GM23338 (cell line): ENCODE measurements around the gene CDH23. TPM values are rescaled to one million over a fixed set of nuclear protein-coding genes. Genes with fewer than 3 reads are reported as not detected.

Experiments used
- ATAC-seq: fragments of 200-7000 bp; cut with Tn5 transposase; 3 replicates; pipeline ENCODE4 v1.9.1; 2020
- DNase-seq: peaks from one replicate; pipeline ENCODE4 v3.0.0-alpha.2; 2015; ENCODE audit warnings: low spot score
- H2AFZ ChIP-seq: fragments of 200-600 bp; sonication (generic); 2 replicates; pipeline ENCODE4 v1.8.0; 2016; ENCODE audit warnings: antibody characterized with exemption, mild to moderate bottlenecking, moderate library complexity
- H3F3A ChIP-seq: fragments of 200-600 bp; sonication (generic); replicated peaks from 2 replicates; pipeline ENCODE4 v1.8.0; 2017; ENCODE audit warnings: antibody characterized with exemption, mixed run types, low read depth
- H3K27ac ChIP-seq: fragments of 200-600 bp; sonication (generic); 2 replicates; pipeline ENCODE4 v1.6.1; 2016; ENCODE audit warnings: low read depth
- H3K27me3 ChIP-seq: fragments of 200-600 bp; sonication (generic); 2 replicates; pipeline ENCODE4 v1.8.0; 2016; ENCODE audit warnings: mild to moderate bottlenecking, mixed run types, moderate library complexity; ENCODE audit not compliant: insufficient read depth
- H3K36me3 ChIP-seq: fragments of 200-600 bp; sonication (generic); 2 replicates; pipeline ENCODE4 v1.8.0; 2016; ENCODE audit warnings: mild to moderate bottlenecking; ENCODE audit not compliant: insufficient read depth
- H3K4me1 ChIP-seq: fragments of 200-600 bp; sonication (generic); 2 replicates; pipeline ENCODE4 v1.8.0; 2016; ENCODE audit warnings: mild to moderate bottlenecking, moderate library complexity; ENCODE audit not compliant: insufficient read depth
- H3K4me2 ChIP-seq: fragments of 200-600 bp; sonication (generic); 2 replicates; pipeline ENCODE4 v1.7.1; 2017; ENCODE audit warnings: mixed run types
- H3K4me3 ChIP-seq: fragments of 200-600 bp; sonication (generic); 2 replicates; pipeline ENCODE4 v1.6.1; 2016; ENCODE audit warnings: mixed run types
- H3K79me2 ChIP-seq: fragments of 200-600 bp; sonication (generic); replicated peaks from 2 replicates; pipeline ENCODE4 v1.8.0; 2017; ENCODE audit warnings: mild to moderate bottlenecking; ENCODE audit not compliant: insufficient read depth
- H3K9me2 ChIP-seq: fragments of 200-600 bp; sonication (generic); 2 replicates; pipeline ENCODE4 v1.8.0; 2017; ENCODE audit not compliant: insufficient read depth
- H4K20me1 ChIP-seq: fragments of 200-600 bp; sonication (generic); replicated peaks from 2 replicates; pipeline ENCODE4 v1.8.0; 2017; ENCODE audit warnings: mild to moderate bottlenecking; ENCODE audit not compliant: insufficient read depth
- H3K27ac Mint-ChIP-seq: 2 replicates; pipeline ENCODE4 v1.8.0; 2020; ENCODE audit warnings: inconsistent platforms, mild to moderate bottlenecking, moderate library complexity, mixed read lengths
- H3K27me3 Mint-ChIP-seq: 3 replicates; pipeline ENCODE4 v1.8.0; 2022; ENCODE audit warnings: low read depth, mild to moderate bottlenecking, moderate library complexity, mixed read lengths, inconsistent platforms; ENCODE audit not compliant: insufficient read depth, poor library complexity
- H3K36me3 Mint-ChIP-seq: 3 replicates; pipeline ENCODE4 v1.8.0; 2021; ENCODE audit warnings: low read depth, mild to moderate bottlenecking, inconsistent platforms, moderate library complexity, mixed read lengths
- H3K4me1 Mint-ChIP-seq: 3 replicates; pipeline ENCODE4 v1.8.0; 2020; ENCODE audit warnings: mild to moderate bottlenecking, inconsistent platforms, mixed read lengths
- H3K4me3 Mint-ChIP-seq: 3 replicates; pipeline ENCODE4 v1.8.0; 2021; ENCODE audit warnings: moderate library complexity, mild to moderate bottlenecking, inconsistent platforms, mixed read lengths
- H3K9me3 Mint-ChIP-seq: 3 replicates; pipeline ENCODE4 v1.8.0; 2020; ENCODE audit warnings: moderate library complexity, mild to moderate bottlenecking, inconsistent platforms, mixed read lengths
- CREB1 ChIP-seq: fragments of 250-450 bp; sonication (Bioruptor Pico); IDR thresholded peaks from 2 replicates; pipeline ENCODE4 v1.5.0; 2020; ENCODE audit warnings: low read depth, mild to moderate bottlenecking, moderate library complexity
- EZH2 ChIP-seq: fragments of 200-600 bp; sonication (generic); IDR thresholded peaks from one replicate; pipeline ENCODE4 v1.8.0; 2017; ENCODE audit warnings: antibody characterized with exemption, mild to moderate bottlenecking, low read depth; ENCODE audit not compliant: unreplicated experiment
- EZH2phosphoT487 ChIP-seq: fragments of 200-600 bp; sonication (generic); IDR thresholded peaks from one replicate; pipeline ENCODE4 v1.8.1; 2018; ENCODE audit warnings: antibody characterized with exemption; ENCODE audit not compliant: unreplicated experiment
- JUNB ChIP-seq: IDR thresholded peaks from one replicate; pipeline ENCODE4 v1.6.1; 2016; ENCODE audit warnings: antibody characterized with exemption; ENCODE audit not compliant: unreplicated experiment
- NANOG ChIP-seq: IDR thresholded peaks from 2 replicates; pipeline ENCODE4 v1.6.1; 2016; ENCODE audit warnings: antibody characterized with exemption, borderline replicate concordance
- POLR2AphosphoS5 ChIP-seq: IDR thresholded peaks from 2 replicates; pipeline ENCODE4 v1.6.1; 2016; ENCODE audit warnings: antibody characterized with exemption, low read depth
- STAT1 ChIP-seq: IDR thresholded peaks from one replicate; pipeline ENCODE4 v1.6.1; 2016; ENCODE audit warnings: antibody characterized with exemption; ENCODE audit not compliant: unreplicated experiment
- ZNF114 ChIP-seq: fragments of 250-450 bp; sonication (Bioruptor Pico); IDR thresholded peaks from 2 replicates; pipeline ENCODE4 v1.5.0; 2020; ENCODE audit warnings: mild to moderate bottlenecking, moderate library complexity
- ZNF331 ChIP-seq: fragments of 250-450 bp; sonication (Bioruptor Pico); IDR thresholded peaks from 2 replicates; pipeline ENCODE4 v1.5.0; 2020; ENCODE audit warnings: low read depth, mild to moderate bottlenecking, moderate library complexity
- ZNF462 ChIP-seq: fragments of 250-450 bp; sonication (Bioruptor Pico); IDR thresholded peaks from 2 replicates; pipeline ENCODE4 v1.5.0; 2020; ENCODE audit warnings: mild to moderate bottlenecking, moderate library complexity
- polyA plus RNA-seq: library from polyadenylated mRNA; unstranded; fragments of >200 nt; fragmentation: Nextera tagmentation; extraction: Ambion mirVana; gene quantifications from 2 replicates; pipeline ENCODE4 v1.2.1, GENCODE V29; 2016
- total RNA-seq: library from RNA; depleted of rRNA; stranded (reverse); fragments of >200 nt; shearing (Covaris generic); gene quantifications from 2 replicates; pipeline ENCODE4 v1.2.3, GENCODE V29; 2014
- TF ChIP-seq, protein P1 (sequence below), 2 experiments: fragments of 200-600 bp in 1 of 2; sonication (generic) in 1 of 2; conservative IDR thresholded peaks; 2 replicates each; pipeline versions ENCODE4 v1.5.1 to v1.6.1; 2016 to 2017; ENCODE audit warnings: antibody characterized with exemption in 2 of 2, low read depth in 2 of 2, mild to moderate bottlenecking in 2 of 2, moderate library complexity in 1 of 2
- TF ChIP-seq, protein P2 (sequence below): IDR thresholded peaks from one replicate; pipeline ENCODE4 v1.6.1; 2018; ENCODE audit warnings: antibody characterized with exemption; ENCODE audit not compliant: unreplicated experiment
- TF ChIP-seq, protein P3 (sequence below): IDR thresholded peaks from 2 replicates; pipeline ENCODE4 v1.6.1; 2016; ENCODE audit warnings: antibody characterized with exemption

CDH23 gene
- total and polyA plus RNA-seq, 2 experiments from 2014 or later = 0.95 to 4.3 TPM

DNA sequence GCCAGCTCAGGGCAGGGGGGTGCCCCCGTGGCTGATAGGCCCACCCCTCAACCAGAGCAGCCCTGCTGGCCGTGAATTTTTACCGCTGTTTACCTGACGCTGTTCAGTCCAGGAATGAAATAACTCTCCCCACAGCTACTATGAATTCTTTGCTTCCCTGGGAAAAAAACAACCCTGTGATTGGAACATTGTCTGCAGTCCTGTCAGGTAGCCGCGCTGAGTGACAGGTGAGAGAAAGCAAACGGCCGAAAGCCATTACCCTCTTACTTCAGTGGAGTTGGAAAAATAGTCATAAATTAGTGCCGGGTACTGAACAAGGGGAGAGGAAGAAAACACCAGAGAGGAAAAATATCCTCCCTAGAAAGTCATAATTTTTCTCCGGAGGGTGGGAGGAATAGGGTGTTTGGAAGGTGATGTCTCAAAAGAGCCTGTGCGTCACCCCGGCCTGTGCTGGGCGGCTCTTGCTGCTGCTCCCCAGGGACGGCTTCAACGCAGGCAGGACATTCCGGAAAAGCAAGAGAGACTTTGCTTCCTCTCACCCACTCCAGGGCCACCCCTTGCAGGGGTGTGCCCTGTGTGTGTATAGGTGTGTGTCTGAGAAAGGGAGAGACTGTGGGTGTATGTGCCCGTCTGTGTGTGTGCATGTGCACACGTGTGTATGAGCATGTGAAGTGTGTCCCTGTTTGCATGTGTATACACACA lies 69.0 kb downstream of the CDH23 start:
- H3K27ac Mint-ChIP-seq = no peak overlapping the region; the same call in 1 of the 2 replicates

More for the DNA sequence above, 69.0 kb downstream of the CDH23 start:
- Histone ChIP-seq H3K4me3 (no peak overlapping the region), H3K27me3 (no peaks in the 10 kb centered on the region), H2AFZ (no peak overlapping the region), H3K4me1 (no peaks in the 10 kb centered on the region), H3K27ac (peak overlapping the region; percentile 45; the same call in 1 of the 2 replicates), H3K36me3 (no peaks in the 10 kb centered on the region), H4K20me1 (no peaks in the 10 kb centered on the region; the same call in 1 of the 2 replicates), H3K9me2 (no peaks in the 10 kb centered on the region), H3K4me2 (no peak overlapping the region), H3F3A (no peaks in the 10 kb centered on the region), H3K79me2 (no peaks in the 10 kb centered on the region)
- no peak for ATAC-seq
- no peak overlapping the region for H3K4me3 Mint-ChIP-seq
- H3K36me3 Mint-ChIP-seq = no peaks in the 10 kb centered on the region
- DNase-seq = no peak
- no peaks in the 10 kb centered on the region for H3K9me3 Mint-ChIP-seq
- TF ChIP-seq ZNF331 (CRISPR knock-in tag) (no peak), ZNF462 (CRISPR knock-in tag) (no peak), CREB1 (no peak), ZNF114 (CRISPR knock-in tag) (no peak), POLR2AphosphoS5 (no peak), JUNB (no peak), STAT1 (no peak), NANOG (no peak), EZH2phosphoT487 (no peak), EZH2 (no peak)
- TF ChIP-seq, protein P1, sequence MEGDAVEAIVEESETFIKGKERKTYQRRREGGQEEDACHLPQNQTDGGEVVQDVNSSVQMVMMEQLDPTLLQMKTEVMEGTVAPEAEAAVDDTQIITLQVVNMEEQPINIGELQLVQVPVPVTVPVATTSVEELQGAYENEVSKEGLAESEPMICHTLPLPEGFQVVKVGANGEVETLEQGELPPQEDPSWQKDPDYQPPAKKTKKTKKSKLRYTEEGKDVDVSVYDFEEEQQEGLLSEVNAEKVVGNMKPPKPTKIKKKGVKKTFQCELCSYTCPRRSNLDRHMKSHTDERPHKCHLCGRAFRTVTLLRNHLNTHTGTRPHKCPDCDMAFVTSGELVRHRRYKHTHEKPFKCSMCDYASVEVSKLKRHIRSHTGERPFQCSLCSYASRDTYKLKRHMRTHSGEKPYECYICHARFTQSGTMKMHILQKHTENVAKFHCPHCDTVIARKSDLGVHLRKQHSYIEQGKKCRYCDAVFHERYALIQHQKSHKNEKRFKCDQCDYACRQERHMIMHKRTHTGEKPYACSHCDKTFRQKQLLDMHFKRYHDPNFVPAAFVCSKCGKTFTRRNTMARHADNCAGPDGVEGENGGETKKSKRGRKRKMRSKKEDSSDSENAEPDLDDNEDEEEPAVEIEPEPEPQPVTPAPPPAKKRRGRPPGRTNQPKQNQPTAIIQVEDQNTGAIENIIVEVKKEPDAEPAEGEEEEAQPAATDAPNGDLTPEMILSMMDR (conservative IDR thresholded peaks at IDR 0.05; ENCODE audit: low read depth in 2 of 2) = no peak
- TF ChIP-seq, protein P2, sequence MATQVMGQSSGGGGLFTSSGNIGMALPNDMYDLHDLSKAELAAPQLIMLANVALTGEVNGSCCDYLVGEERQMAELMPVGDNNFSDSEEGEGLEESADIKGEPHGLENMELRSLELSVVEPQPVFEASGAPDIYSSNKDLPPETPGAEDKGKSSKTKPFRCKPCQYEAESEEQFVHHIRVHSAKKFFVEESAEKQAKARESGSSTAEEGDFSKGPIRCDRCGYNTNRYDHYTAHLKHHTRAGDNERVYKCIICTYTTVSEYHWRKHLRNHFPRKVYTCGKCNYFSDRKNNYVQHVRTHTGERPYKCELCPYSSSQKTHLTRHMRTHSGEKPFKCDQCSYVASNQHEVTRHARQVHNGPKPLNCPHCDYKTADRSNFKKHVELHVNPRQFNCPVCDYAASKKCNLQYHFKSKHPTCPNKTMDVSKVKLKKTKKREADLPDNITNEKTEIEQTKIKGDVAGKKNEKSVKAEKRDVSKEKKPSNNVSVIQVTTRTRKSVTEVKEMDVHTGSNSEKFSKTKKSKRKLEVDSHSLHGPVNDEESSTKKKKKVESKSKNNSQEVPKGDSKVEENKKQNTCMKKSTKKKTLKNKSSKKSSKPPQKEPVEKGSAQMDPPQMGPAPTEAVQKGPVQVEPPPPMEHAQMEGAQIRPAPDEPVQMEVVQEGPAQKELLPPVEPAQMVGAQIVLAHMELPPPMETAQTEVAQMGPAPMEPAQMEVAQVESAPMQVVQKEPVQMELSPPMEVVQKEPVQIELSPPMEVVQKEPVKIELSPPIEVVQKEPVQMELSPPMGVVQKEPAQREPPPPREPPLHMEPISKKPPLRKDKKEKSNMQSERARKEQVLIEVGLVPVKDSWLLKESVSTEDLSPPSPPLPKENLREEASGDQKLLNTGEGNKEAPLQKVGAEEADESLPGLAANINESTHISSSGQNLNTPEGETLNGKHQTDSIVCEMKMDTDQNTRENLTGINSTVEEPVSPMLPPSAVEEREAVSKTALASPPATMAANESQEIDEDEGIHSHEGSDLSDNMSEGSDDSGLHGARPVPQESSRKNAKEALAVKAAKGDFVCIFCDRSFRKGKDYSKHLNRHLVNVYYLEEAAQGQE = no peak
- TF ChIP-seq, protein P3, sequence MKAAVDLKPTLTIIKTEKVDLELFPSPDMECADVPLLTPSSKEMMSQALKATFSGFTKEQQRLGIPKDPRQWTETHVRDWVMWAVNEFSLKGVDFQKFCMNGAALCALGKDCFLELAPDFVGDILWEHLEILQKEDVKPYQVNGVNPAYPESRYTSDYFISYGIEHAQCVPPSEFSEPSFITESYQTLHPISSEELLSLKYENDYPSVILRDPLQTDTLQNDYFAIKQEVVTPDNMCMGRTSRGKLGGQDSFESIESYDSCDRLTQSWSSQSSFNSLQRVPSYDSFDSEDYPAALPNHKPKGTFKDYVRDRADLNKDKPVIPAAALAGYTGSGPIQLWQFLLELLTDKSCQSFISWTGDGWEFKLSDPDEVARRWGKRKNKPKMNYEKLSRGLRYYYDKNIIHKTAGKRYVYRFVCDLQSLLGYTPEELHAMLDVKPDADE = no peak
- no peaks in the 10 kb centered on the region; the same call in 2 of the 3 replicates for H3K4me1 Mint-ChIP-seq
- H3K27me3 Mint-ChIP-seq = peaks cover 5% of the 10 kb centered on the region
